Keratinocyte (primary cell): Measurements from ENCODE around the gene XRCC3. TPM values are rescaled to one million over a fixed set of nuclear protein-coding genes. Genes with fewer than 3 reads are reported as not detected.
A peak's percentile ranks its signal among the peaks of the same experiment; 100 is the strongest.

Experiments
- DNase-seq: peaks from one replicate; pipeline ENCODE4 v3.0.0-alpha.2; 2011; ENCODE audit warnings: low read depth, missing footprints, low spot score
- FAIRE-seq: peaks from 2 replicates; lab custom pipeline; 2011; peaks lifted over from hg19 to GRCh38; lab: Jason Lieb, UNC
- H2AFZ ChIP-seq: 2 replicates; pipeline ENCODE4 v1.6.0; 2012; ENCODE audit warnings: low read length, control low read depth, inconsistent platforms; ENCODE audit not compliant: control insufficient read depth
- H3K27ac ChIP-seq: 2 replicates; pipeline ENCODE4 v1.5.1; 2011; ENCODE audit warnings: low read length; ENCODE audit not compliant: control insufficient read depth, insufficient read depth
- H3K27me3 ChIP-seq: 3 replicates; pipeline ENCODE4 v1.6.0; 2011; ENCODE audit warnings: low read length; ENCODE audit not compliant: control insufficient read depth, insufficient read depth; ENCODE audit errors: extremely low read depth
- H3K36me3 ChIP-seq, 2 experiments: 2 replicates in 1 of 2; 3 replicates in 1 of 2; pipeline ENCODE4 v1.5.1; 2011; ENCODE audit warnings: low read length in 2 of 2, mild to moderate bottlenecking in 1 of 2; ENCODE audit not compliant: control insufficient read depth in 2 of 2, insufficient read depth in 2 of 2; ENCODE audit errors: extremely low read depth in 1 of 2
- H3K4me1 ChIP-seq: 3 replicates; pipeline ENCODE4 v1.5.1; 2011; ENCODE audit warnings: low read length; ENCODE audit not compliant: control insufficient read depth, insufficient read depth; ENCODE audit errors: extremely low read depth
- H3K4me2 ChIP-seq: 3 replicates; pipeline ENCODE4 v1.6.0; 2011; ENCODE audit warnings: low read depth, low read length; ENCODE audit not compliant: control insufficient read depth, insufficient read depth; ENCODE audit errors: extremely low read depth
- H3K4me3 ChIP-seq, 3 experiments: fragments of 200-600 bp in 1 of 3; sonication (generic) in 1 of 3; 2 replicates in 2 of 3; 3 replicates in 1 of 3; pipeline ENCODE4 v1.5.1; 2011 to 2016; ENCODE audit warnings: low read length in 3 of 3, mild to moderate bottlenecking in 3 of 3, control low read depth in 2 of 3, inconsistent platforms in 1 of 3, low read depth in 1 of 3, mixed read lengths in 1 of 3, mixed run types in 1 of 3, moderate library complexity in 1 of 3; ENCODE audit not compliant: control insufficient read depth in 2 of 3, insufficient read depth in 2 of 3; ENCODE audit errors: extremely low read depth in 1 of 3
- H3K79me2 ChIP-seq: 2 replicates; pipeline ENCODE4 v1.6.0; 2012; ENCODE audit warnings: low read length; ENCODE audit not compliant: control insufficient read depth, insufficient read depth
- H3K9ac ChIP-seq: 3 replicates; pipeline ENCODE4 v1.6.0; 2011; ENCODE audit warnings: low read length; ENCODE audit not compliant: control insufficient read depth, insufficient read depth; ENCODE audit errors: extremely low read depth
- H3K9me1 ChIP-seq: 3 replicates; pipeline ENCODE4 v1.6.0; 2011; ENCODE audit warnings: low read length; ENCODE audit not compliant: control insufficient read depth, insufficient read depth; ENCODE audit errors: extremely low read depth
- H3K9me3 ChIP-seq: 2 replicates; pipeline ENCODE4 v1.5.1; 2012; ENCODE audit warnings: low read depth, low read length; ENCODE audit not compliant: control insufficient read depth
- H4K20me1 ChIP-seq: 3 replicates; pipeline ENCODE4 v1.6.0; 2011; ENCODE audit warnings: low read length; ENCODE audit not compliant: control insufficient read depth, insufficient read depth; ENCODE audit errors: extremely low read depth
- EZH2 ChIP-seq: IDR thresholded peaks from one replicate; pipeline ENCODE4 v1.6.1; 2012; ENCODE audit warnings: inconsistent platforms, mild to moderate bottlenecking, low read length, moderate library complexity
- dilution Hi-C: fragments of 300-500 bp; cut with MboI; formaldehyde crosslinking; loops from one replicate; pipeline ENCODE4 v1.7.0; 2020; ENCODE audit warnings: low sequenced_read_pairs; ENCODE audit not compliant: extremely low pct_ligation_motif_present
- polyA plus RNA-seq, 5 experiments: library from polyadenylated mRNA; depleted of rRNA in 3 of 5; stranded (reverse) in 3 of 5; stranded (forward) in 1 of 5; unstranded in 1 of 5; fragments of >200 nt; gene quantifications; 1 replicate in 1 of 5; 2 replicates in 3 of 5; 3 replicates in 1 of 5; pipeline versions ENCODE4 v1.2.1 to v1.2.3, GENCODE V29; 2011 to 2012; ENCODE audit warnings: missing spikeins in 2 of 5, low read depth in 1 of 5, low replicate concordance in 1 of 5
- TF ChIP-seq, protein P1 (sequence below), 3 experiments: IDR thresholded peaks in 1 of 3; conservative IDR thresholded peaks in 1 of 3; optimal IDR thresholded peaks in 1 of 3; 2 replicates in 2 of 3; 3 replicates in 1 of 3; pipeline versions ENCODE3 to v1.5.1; 2011; ENCODE audit warnings: low read length in 3 of 3, mild to moderate bottlenecking in 3 of 3, moderate library complexity in 2 of 3, control low read depth in 1 of 3, inconsistent platforms in 1 of 3; ENCODE audit not compliant: insufficient read depth in 2 of 3; ENCODE audit errors: extremely low read depth in 1 of 3

XRCC3 gene
- polyA plus RNA-seq, 1 donor (not counting 4 experiments of a cell fraction or from before 2014, with no cell fraction given) = 21.0 TPM

GRCh38 chr14:103719751-103720150 lies 4.5 kb upstream of the XRCC3 start:
- H3K9me3 ChIP-seq = no peaks in the 10 kb centered on the region
- H3K4me3 ChIP-seq = no peak overlapping the region
- H3K9ac ChIP-seq = no peak overlapping the region
- H4K20me1 ChIP-seq = peaks cover 26% of the 10 kb centered on the region
- peaks cover 86% of the 10 kb centered on the region for H3K79me2 ChIP-seq
- dilution Hi-C loops = no loop called here
- no peak for TF ChIP-seq EZH2
- TF ChIP-seq, protein P1, sequence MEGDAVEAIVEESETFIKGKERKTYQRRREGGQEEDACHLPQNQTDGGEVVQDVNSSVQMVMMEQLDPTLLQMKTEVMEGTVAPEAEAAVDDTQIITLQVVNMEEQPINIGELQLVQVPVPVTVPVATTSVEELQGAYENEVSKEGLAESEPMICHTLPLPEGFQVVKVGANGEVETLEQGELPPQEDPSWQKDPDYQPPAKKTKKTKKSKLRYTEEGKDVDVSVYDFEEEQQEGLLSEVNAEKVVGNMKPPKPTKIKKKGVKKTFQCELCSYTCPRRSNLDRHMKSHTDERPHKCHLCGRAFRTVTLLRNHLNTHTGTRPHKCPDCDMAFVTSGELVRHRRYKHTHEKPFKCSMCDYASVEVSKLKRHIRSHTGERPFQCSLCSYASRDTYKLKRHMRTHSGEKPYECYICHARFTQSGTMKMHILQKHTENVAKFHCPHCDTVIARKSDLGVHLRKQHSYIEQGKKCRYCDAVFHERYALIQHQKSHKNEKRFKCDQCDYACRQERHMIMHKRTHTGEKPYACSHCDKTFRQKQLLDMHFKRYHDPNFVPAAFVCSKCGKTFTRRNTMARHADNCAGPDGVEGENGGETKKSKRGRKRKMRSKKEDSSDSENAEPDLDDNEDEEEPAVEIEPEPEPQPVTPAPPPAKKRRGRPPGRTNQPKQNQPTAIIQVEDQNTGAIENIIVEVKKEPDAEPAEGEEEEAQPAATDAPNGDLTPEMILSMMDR (optimal IDR thresholded peaks at IDR 0.05 in 1 of 3, IDR thresholded peaks at IDR 0.05 in 1 of 3, conservative IDR thresholded peaks at IDR 0.05 in 1 of 3; ENCODE audit: extremely low read depth in 1 of 3, insufficient read depth in 2 of 3, low read length in 3 of 3) = no peak
- no peak overlapping the region for H3K27ac ChIP-seq
- no peak overlapping the region for H3K4me2 ChIP-seq
- H3K9me1 ChIP-seq = peaks cover 3% of the 10 kb centered on the region
- peaks cover 29% of the 10 kb centered on the region for H3K4me1 ChIP-seq
- peaks cover 5 to 9% of the 10 kb centered on the region in 2 experiments for H3K36me3 ChIP-seq
- no peak for DNase-seq
- no peaks in the 10 kb centered on the region for H3K27me3 ChIP-seq
- H2AFZ ChIP-seq = no peak overlapping the region
- FAIRE-seq = no peak

GRCh38 chr14:103718572-103718971 lies 3.3 kb upstream of the XRCC3 start:
- Histone ChIP-seq H2AFZ (no peak overlapping the region), H3K9me1 (peaks cover 3% of the 10 kb centered on the region), H3K9ac (no peak overlapping the region), H3K27ac (no peak overlapping the region), H4K20me1 (peaks cover 24% of the 10 kb centered on the region), H3K36me3 (peaks cover 5 to 9% of the 10 kb centered on the region in 2 experiments), H3K9me3 (no peaks in the 10 kb centered on the region), H3K27me3 (no peaks in the 10 kb centered on the region), H3K4me1 (peaks cover 39% of the 10 kb centered on the region), H3K79me2 (peaks cover 84% of the 10 kb centered on the region), H3K4me3 (peak overlapping the region in 1 of 3 experiments; percentile 27), H3K4me2 (peak overlapping the region; percentile 75)
- DNase-seq (no peak), FAIRE-seq (no peak)
- TF ChIP-seq, protein P1 (optimal IDR thresholded peaks at IDR 0.05 in 1 of 3, IDR thresholded peaks at IDR 0.05 in 1 of 3, conservative IDR thresholded peaks at IDR 0.05 in 1 of 3; ENCODE audit: extremely low read depth in 1 of 3, insufficient read depth in 2 of 3, low read length in 3 of 3) = no peak
- no peak for TF ChIP-seq EZH2
- dilution Hi-C loops = no loop called here
